Measurements from ENCODE around the gene SLC10A6.

DNA sequence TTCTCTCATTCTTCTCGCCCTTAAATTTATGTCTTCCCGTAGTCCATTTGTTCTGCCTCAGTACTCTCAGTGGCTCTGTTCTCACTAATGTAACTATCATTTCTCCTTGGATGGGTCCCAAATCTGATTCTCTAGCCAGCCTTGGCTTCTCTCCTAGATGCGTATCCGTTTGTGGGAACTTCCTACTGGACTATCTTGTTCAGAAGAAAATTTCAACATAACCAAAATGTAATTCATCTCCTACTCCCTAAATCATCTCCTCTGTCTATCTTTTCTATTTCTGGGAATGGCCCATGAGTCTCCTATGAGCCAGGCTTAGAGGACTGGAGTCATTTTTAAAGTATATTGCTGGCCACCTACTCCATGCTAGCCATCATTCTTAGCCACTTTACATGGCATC, 47.4 kb upstream of the SLC10A6 start:
- TF ChIP-seq, protein P1, sequence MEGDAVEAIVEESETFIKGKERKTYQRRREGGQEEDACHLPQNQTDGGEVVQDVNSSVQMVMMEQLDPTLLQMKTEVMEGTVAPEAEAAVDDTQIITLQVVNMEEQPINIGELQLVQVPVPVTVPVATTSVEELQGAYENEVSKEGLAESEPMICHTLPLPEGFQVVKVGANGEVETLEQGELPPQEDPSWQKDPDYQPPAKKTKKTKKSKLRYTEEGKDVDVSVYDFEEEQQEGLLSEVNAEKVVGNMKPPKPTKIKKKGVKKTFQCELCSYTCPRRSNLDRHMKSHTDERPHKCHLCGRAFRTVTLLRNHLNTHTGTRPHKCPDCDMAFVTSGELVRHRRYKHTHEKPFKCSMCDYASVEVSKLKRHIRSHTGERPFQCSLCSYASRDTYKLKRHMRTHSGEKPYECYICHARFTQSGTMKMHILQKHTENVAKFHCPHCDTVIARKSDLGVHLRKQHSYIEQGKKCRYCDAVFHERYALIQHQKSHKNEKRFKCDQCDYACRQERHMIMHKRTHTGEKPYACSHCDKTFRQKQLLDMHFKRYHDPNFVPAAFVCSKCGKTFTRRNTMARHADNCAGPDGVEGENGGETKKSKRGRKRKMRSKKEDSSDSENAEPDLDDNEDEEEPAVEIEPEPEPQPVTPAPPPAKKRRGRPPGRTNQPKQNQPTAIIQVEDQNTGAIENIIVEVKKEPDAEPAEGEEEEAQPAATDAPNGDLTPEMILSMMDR (conservative IDR thresholded peaks at IDR 0.05; ENCODE audit: low read length), result no peak
- TF ChIP-seq EZH2phosphoT487 (IDR thresholded peaks at IDR 0.05; ENCODE audit: borderline replicate concordance, low read depth, low read length), result no peak

All from OCI-LY7 (cell line).